ENCODE results near the gene CDCA4. TPM values are rescaled to one million over a fixed set of nuclear protein-coding genes. Genes with fewer than 3 reads are reported as not detected.
A peak's percentile ranks its signal among the peaks of the same experiment; 100 is the strongest.

CDCA4 gene
- total RNA-seq, 1 experiment from 2014 or later: 32.4 TPM

GRCh38 chr14:104984056-104984894 is 36.6 kb downstream of the CDCA4 start:
- Mint-ChIP-seq H3K4me1 (ENCODE audit: low read depth, unreplicated experiment) (peaks cover 28% of the 10 kb centered on the region), H3K27ac (ENCODE audit: unreplicated experiment) (peak overlapping the region; percentile 84), H3K36me3 (ENCODE audit: insufficient read depth, unreplicated experiment) (peaks cover 37% of the 10 kb centered on the region), H3K4me3 (ENCODE audit: low read depth, unreplicated experiment) (peak overlapping the region; percentile 76), H3K9me3 (ENCODE audit: low read depth, unreplicated experiment) (no peaks in the 10 kb centered on the region), H3K27me3 (ENCODE audit: unreplicated experiment) (no peaks in the 10 kb centered on the region)
- intact Hi-C loops (cut with micrococcal nuclease; ENCODE audit: unreplicated experiment): no loop called here
- CTCF ChIA-PET: interaction anchor here (0.5 kb wide), 1 partner anchor 505 kb away, joined by 5 read pairs; no protein-coding TSS in a partner anchor
- TF ChIP-seq, protein P1, sequence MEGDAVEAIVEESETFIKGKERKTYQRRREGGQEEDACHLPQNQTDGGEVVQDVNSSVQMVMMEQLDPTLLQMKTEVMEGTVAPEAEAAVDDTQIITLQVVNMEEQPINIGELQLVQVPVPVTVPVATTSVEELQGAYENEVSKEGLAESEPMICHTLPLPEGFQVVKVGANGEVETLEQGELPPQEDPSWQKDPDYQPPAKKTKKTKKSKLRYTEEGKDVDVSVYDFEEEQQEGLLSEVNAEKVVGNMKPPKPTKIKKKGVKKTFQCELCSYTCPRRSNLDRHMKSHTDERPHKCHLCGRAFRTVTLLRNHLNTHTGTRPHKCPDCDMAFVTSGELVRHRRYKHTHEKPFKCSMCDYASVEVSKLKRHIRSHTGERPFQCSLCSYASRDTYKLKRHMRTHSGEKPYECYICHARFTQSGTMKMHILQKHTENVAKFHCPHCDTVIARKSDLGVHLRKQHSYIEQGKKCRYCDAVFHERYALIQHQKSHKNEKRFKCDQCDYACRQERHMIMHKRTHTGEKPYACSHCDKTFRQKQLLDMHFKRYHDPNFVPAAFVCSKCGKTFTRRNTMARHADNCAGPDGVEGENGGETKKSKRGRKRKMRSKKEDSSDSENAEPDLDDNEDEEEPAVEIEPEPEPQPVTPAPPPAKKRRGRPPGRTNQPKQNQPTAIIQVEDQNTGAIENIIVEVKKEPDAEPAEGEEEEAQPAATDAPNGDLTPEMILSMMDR (IDR thresholded peaks at IDR 0.05; ENCODE audit: unreplicated experiment): no peak
- BruUV-seq (replicated peaks): no TSS peak
- no peak for DNase-seq

DNA sequence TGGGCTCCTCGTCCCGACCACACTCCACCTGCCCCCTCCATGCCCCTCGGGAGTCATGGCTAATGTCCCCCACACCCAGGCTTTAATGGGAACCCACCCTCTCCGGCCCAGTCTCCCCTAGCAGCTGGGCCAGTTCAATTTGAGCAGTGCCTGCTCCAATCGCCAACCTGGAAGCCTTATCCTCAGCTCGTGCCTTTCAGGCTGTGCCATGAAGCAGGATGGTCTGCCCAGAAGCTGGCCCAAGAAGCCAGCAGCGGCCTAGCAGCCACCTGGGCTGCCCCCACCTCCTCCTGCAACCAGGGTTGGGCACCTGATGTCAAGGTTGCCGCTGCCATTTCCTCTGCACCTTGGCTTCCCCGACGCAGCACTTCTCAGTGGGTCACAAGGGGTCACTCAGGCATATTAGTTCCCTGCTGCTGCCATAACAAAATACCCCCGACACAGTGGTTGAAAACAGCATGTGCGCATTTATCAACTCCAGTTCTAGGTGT is 37.6 kb downstream of the CDCA4 start:
- TF ChIP-seq, protein P1 (IDR thresholded peaks at IDR 0.05; ENCODE audit: unreplicated experiment): no peak
- Mint-ChIP-seq H3K27me3 (ENCODE audit: unreplicated experiment) (no peaks in the 10 kb centered on the region), H3K36me3 (ENCODE audit: insufficient read depth, unreplicated experiment) (peaks cover 39% of the 10 kb centered on the region), H3K4me3 (ENCODE audit: low read depth, unreplicated experiment) (no peak overlapping the region), H3K4me1 (ENCODE audit: low read depth, unreplicated experiment) (peaks cover 36% of the 10 kb centered on the region), H3K9me3 (ENCODE audit: low read depth, unreplicated experiment) (no peaks in the 10 kb centered on the region), H3K27ac (ENCODE audit: unreplicated experiment) (no peak overlapping the region)
- intact Hi-C loops (cut with micrococcal nuclease; ENCODE audit: unreplicated experiment): no loop called here
- BruUV-seq (replicated peaks): no TSS peak
- no peak for DNase-seq
- CTCF ChIA-PET: no interaction called here

- no peak overlapping the region for H3K27ac Mint-ChIP-seq (ENCODE audit: unreplicated experiment)
Observed at GRCh38 chr14:104982548-104983230, 38.2 kb downstream of the CDCA4 start.

More at GRCh38 chr14:104982548-104983230, 38.2 kb downstream of the CDCA4 start:
- intact Hi-C loops (cut with micrococcal nuclease; ENCODE audit: unreplicated experiment): no loop called here
- TF ChIP-seq, protein P1 (IDR thresholded peaks at IDR 0.05; ENCODE audit: unreplicated experiment): no peak
- BruUV-seq (replicated peaks): no TSS peak
- no peaks in the 10 kb centered on the region for H3K27me3 Mint-ChIP-seq (ENCODE audit: unreplicated experiment)
- H3K4me1 Mint-ChIP-seq (ENCODE audit: low read depth, unreplicated experiment): peaks cover 39% of the 10 kb centered on the region
- no peaks in the 10 kb centered on the region for H3K9me3 Mint-ChIP-seq (ENCODE audit: low read depth, unreplicated experiment)
- no peak for DNase-seq
- H3K4me3 Mint-ChIP-seq (ENCODE audit: low read depth, unreplicated experiment): no peak overlapping the region
- CTCF ChIA-PET: no interaction called here
- peaks cover 41% of the 10 kb centered on the region for H3K36me3 Mint-ChIP-seq (ENCODE audit: insufficient read depth, unreplicated experiment)
